ENCODE measurements around the gene PRPF8. TPM values are rescaled to one million over a fixed set of nuclear protein-coding genes. Genes with fewer than 3 reads are reported as not detected.
"Not testable (repeated sequence)": the region's sequence is repeated elsewhere in the genome, so short reads cannot be mapped to it uniquely, and the experiment has no call there.

PRPF8 gene
- total and polyA plus RNA-seq, 2 experiments from 2014 or later: 72.2 to 93.8 TPM

GRCh38 chr17:1690544-1691221 lies 6.0 kb upstream of the PRPF8 start:
- no peaks in the 10 kb centered on the region for H3K4me1 ChIP-seq (ENCODE audit: insufficient read depth)
- no peaks in the 10 kb centered on the region for H4K20me1 ChIP-seq (ENCODE audit: insufficient read depth)
- no peak overlapping the region for H3K4me3 ChIP-seq
- no peak overlapping the region for H3K4me2 ChIP-seq (ENCODE audit: unreplicated experiment)
- no peaks in the 10 kb centered on the region for H3F3A ChIP-seq (ENCODE audit: insufficient read depth)
- H3K27ac ChIP-seq: no peak overlapping the region
- no peak overlapping the region for H2AFZ ChIP-seq
- 68 to 86% methylated on average over 3 to 8 of the region's 8 CpGs for WGBS, 2 experiments (ENCODE audit: low coverage in 1 of 2, low lambda C conversion rate in 2 of 2, missing lambda C conversion rate in 2 of 2)
- H3K36me3 ChIP-seq (ENCODE audit: low read depth): no peaks in the 10 kb centered on the region
- H3K79me2 ChIP-seq (ENCODE audit: insufficient read depth): no peaks in the 10 kb centered on the region
- no peak for DNase-seq
- in situ Hi-C loops (cut with MboI): no loop called here
- no peaks in the 10 kb centered on the region for H3K9me3 ChIP-seq (ENCODE audit: low read depth)
- H3K27me3 ChIP-seq (replicated peaks; ENCODE audit: insufficient read depth): no peaks in the 10 kb centered on the region
- H3K9ac ChIP-seq: no peak overlapping the region
- no peak for TF ChIP-seq EZH2phosphoT487 (IDR thresholded peaks at IDR 0.05; ENCODE audit: insufficient read depth, low read depth)
- TF ChIP-seq EZH2 (IDR thresholded peaks at IDR 0.05; ENCODE audit: insufficient read depth, poor library complexity, severe bottlenecking): no peak
- no peaks in the 10 kb centered on the region for H3K9me2 ChIP-seq (ENCODE audit: insufficient read depth)

- H3K9me2 ChIP-seq (ENCODE audit: insufficient read depth); H4K20me1 ChIP-seq (ENCODE audit: insufficient read depth); H3F3A ChIP-seq (ENCODE audit: insufficient read depth); H3K27me3 ChIP-seq (replicated peaks; ENCODE audit: insufficient read depth); H3K9ac ChIP-seq; H2AFZ ChIP-seq; in situ Hi-C loops (cut with MboI); H3K9me3 ChIP-seq (ENCODE audit: low read depth); DNase-seq; H3K4me1 ChIP-seq (ENCODE audit: insufficient read depth); H3K4me3 ChIP-seq; H3K4me2 ChIP-seq (ENCODE audit: unreplicated experiment); H3K36me3 ChIP-seq (ENCODE audit: low read depth); H3K27ac ChIP-seq: not testable (repeated sequence)
- WGBS, 2 experiments (ENCODE audit: low coverage in 1 of 2, low lambda C conversion rate in 2 of 2, missing lambda C conversion rate in 2 of 2): 77 to 81% methylated on average over 6 of the region's 6 CpGs
- H3K79me2 ChIP-seq (ENCODE audit: insufficient read depth): peaks cover 10% of the 10 kb centered on the region
These were observed 3.7 kb upstream of the PRPF8 start for GRCh38 chr17:1688405-1688804.

- Histone ChIP-seq H3K9ac (no peak overlapping the region), H3K4me1 (ENCODE audit: insufficient read depth) (peaks cover 7% of the 10 kb centered on the region), H3K4me2 (ENCODE audit: unreplicated experiment) (no peak overlapping the region), H3K36me3 (ENCODE audit: low read depth) (peaks cover 19% of the 10 kb centered on the region), H2AFZ (peak overlapping the region; percentile 99; the same call in 1 of the 2 replicates), H3K9me2 (ENCODE audit: insufficient read depth) (no peaks in the 10 kb centered on the region), H3K79me2 (ENCODE audit: insufficient read depth) (peaks cover 33% of the 10 kb centered on the region), H3K27ac (no peak overlapping the region), H3F3A (ENCODE audit: insufficient read depth) (no peaks in the 10 kb centered on the region), H3K9me3 (ENCODE audit: low read depth) (no peaks in the 10 kb centered on the region), H3K27me3 (replicated peaks; ENCODE audit: insufficient read depth) (no peaks in the 10 kb centered on the region), H4K20me1 (ENCODE audit: insufficient read depth) (0 out of 2 replicates have a peak, but pooled peaks cover 6% of the 10 kb centered on the region), H3K4me3 (no peak overlapping the region)
- no peak for TF ChIP-seq EZH2 (IDR thresholded peaks at IDR 0.05; ENCODE audit: insufficient read depth, poor library complexity, severe bottlenecking)
- TF ChIP-seq EZH2phosphoT487 (IDR thresholded peaks at IDR 0.05; ENCODE audit: insufficient read depth, low read depth): no peak
- no peak for DNase-seq
- WGBS, 2 experiments (ENCODE audit: low coverage in 1 of 2, low lambda C conversion rate in 2 of 2, missing lambda C conversion rate in 2 of 2): 78 to 84% methylated on average over 7 of the region's 7 CpGs
- in situ Hi-C loops (cut with MboI): no loop called here
These were observed 1.4 kb upstream of the PRPF8 start for GRCh38 chr17:1686086-1686485.

DNA sequence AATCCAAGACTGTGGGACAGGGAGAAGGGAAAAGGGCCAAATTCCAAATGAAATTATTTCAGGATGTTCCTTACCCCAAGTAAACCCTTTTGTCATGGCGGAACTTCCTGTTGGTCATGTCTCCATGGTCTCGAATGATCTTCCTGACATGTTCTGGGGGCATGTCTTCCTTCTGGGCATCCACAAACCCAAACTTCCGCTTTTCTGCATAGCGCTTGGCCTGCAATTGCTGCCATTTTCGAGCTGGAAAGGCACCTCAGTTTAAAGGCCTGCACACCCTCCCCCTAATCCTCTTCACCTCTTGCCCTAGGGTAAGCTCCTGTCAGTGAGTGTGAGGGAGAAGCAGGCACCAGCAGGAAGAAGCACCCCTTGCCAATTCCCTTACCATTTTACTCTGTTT lies 1.2 kb downstream of the PRPF8 start:
- peaks cover 58% of the 10 kb centered on the region for H3K79me2 ChIP-seq (ENCODE audit: insufficient read depth)
- peak overlapping the region; percentile 91 for H3K9ac ChIP-seq
- H3K27me3 ChIP-seq (replicated peaks; ENCODE audit: insufficient read depth): no peaks in the 10 kb centered on the region
- peaks cover 7% of the 10 kb centered on the region for H3K4me1 ChIP-seq (ENCODE audit: insufficient read depth)
- peak overlapping the region; percentile 84 for H3K4me3 ChIP-seq
- no peak for DNase-seq
- peak overlapping the region; percentile 92 for H3K4me2 ChIP-seq (ENCODE audit: unreplicated experiment)
- H3F3A ChIP-seq (ENCODE audit: insufficient read depth): no peaks in the 10 kb centered on the region
- no peak for TF ChIP-seq EZH2phosphoT487 (IDR thresholded peaks at IDR 0.05; ENCODE audit: insufficient read depth, low read depth)
- no peak for TF ChIP-seq EZH2 (IDR thresholded peaks at IDR 0.05; ENCODE audit: insufficient read depth, poor library complexity, severe bottlenecking)
- no peak overlapping the region for H2AFZ ChIP-seq
- H3K36me3 ChIP-seq (ENCODE audit: low read depth): peaks cover 45% of the 10 kb centered on the region
- in situ Hi-C loops (cut with MboI): no loop called here
- 0 out of 2 replicates have a peak, but pooled peaks cover 6% of the 10 kb centered on the region for H4K20me1 ChIP-seq (ENCODE audit: insufficient read depth)
- H3K27ac ChIP-seq: peak overlapping the region; percentile 81
- H3K9me3 ChIP-seq (ENCODE audit: low read depth): no peaks in the 10 kb centered on the region
- H3K9me2 ChIP-seq (ENCODE audit: insufficient read depth): no peaks in the 10 kb centered on the region
- 70 to 73% methylated on average over 5 of the region's 5 CpGs for WGBS, 2 experiments (ENCODE audit: low coverage in 1 of 2, low lambda C conversion rate in 2 of 2, missing lambda C conversion rate in 2 of 2)

Data from GM23248 (cell line).